ENCODE measurements around the gene HIVEP3.
A peak's percentile ranks its signal among the peaks of the same experiment; 100 is the strongest.

The HIVEP3 gene

GRCh38 chr1:41767534-41768525, 150.9 kb downstream of the HIVEP3 start:
- TF ChIP-seq MYC (IDR thresholded peaks at IDR 0.05; ENCODE audit: low read depth, low read length), result no peak
- TF ChIP-seq, protein P1, sequence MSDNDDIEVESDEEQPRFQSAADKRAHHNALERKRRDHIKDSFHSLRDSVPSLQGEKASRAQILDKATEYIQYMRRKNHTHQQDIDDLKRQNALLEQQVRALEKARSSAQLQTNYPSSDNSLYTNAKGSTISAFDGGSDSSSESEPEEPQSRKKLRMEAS (IDR thresholded peaks at IDR 0.05; ENCODE audit: low read depth, low read length), result no peak
- TF ChIP-seq POLR2A (IDR thresholded peaks at IDR 0.05; ENCODE audit: extremely low read depth, insufficient read length), result no peak
- no peak for TF ChIP-seq CTCF (IDR thresholded peaks at IDR 0.05; ENCODE audit: low read depth, low read length)
- H3K4me3 ChIP-seq (ENCODE audit: low read depth, low read length), result no peak overlapping the region
- no peak for DNase-seq (ENCODE audit: low read depth)

GRCh38 chr1:41766546-41766945, 152.2 kb downstream of the HIVEP3 start:
- TF ChIP-seq POLR2A (IDR thresholded peaks at IDR 0.05; ENCODE audit: extremely low read depth, insufficient read length), result no peak
- TF ChIP-seq MYC (IDR thresholded peaks at IDR 0.05; ENCODE audit: low read depth, low read length), result no peak
- TF ChIP-seq CTCF (IDR thresholded peaks at IDR 0.05; ENCODE audit: low read depth, low read length), result no peak
- TF ChIP-seq, protein P1 (IDR thresholded peaks at IDR 0.05; ENCODE audit: low read depth, low read length), result no peak

GRCh38 chr1:41766041-41766440, 152.7 kb downstream of the HIVEP3 start:
- peak; percentile 45 for DNase-seq (ENCODE audit: low read depth)
- TF ChIP-seq MYC (IDR thresholded peaks at IDR 0.05; ENCODE audit: low read depth, low read length) (no peak), CTCF (IDR thresholded peaks at IDR 0.05; ENCODE audit: low read depth, low read length) (no peak), POLR2A (IDR thresholded peaks at IDR 0.05; ENCODE audit: extremely low read depth, insufficient read length) (no peak)
- TF ChIP-seq, protein P1 (IDR thresholded peaks at IDR 0.05; ENCODE audit: low read depth, low read length), result no peak
- no peak overlapping the region for H3K4me3 ChIP-seq (ENCODE audit: low read depth, low read length)

More at GRCh38 chr1:41766546-41766945, 152.2 kb downstream of the HIVEP3 start:
- no peak overlapping the region for H3K4me3 ChIP-seq (ENCODE audit: low read depth, low read length)
- DNase-seq (ENCODE audit: low read depth), result peak; percentile 33

DNA sequence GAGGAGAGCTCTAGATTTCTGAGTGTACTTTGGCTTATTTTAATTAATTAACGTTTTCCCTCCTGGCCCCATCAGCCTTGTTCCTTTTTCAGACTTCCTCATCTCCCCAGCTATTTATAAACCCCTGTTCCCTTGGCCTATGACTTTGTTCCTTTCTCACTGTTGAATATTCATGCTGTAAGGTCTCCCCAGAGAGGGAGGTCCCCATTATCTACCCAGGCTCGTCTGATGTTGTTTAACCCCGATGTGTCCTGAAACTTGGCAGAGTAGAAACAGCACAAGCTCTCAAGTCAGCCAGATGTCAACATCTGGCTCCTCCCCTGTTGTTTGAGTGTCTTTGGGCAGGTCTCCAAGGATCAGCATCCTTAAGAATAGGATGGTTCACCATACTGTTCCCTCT, 153.6 kb downstream of the HIVEP3 start:
- peak; percentile 78 for DNase-seq (ENCODE audit: low read depth)
- TF ChIP-seq, protein P1 (IDR thresholded peaks at IDR 0.05; ENCODE audit: low read depth, low read length), result no peak
- TF ChIP-seq POLR2A (IDR thresholded peaks at IDR 0.05; ENCODE audit: extremely low read depth, insufficient read length) (no peak), MYC (IDR thresholded peaks at IDR 0.05; ENCODE audit: low read depth, low read length) (no peak), CTCF (IDR thresholded peaks at IDR 0.05; ENCODE audit: low read depth, low read length) (no peak)
- H3K4me3 ChIP-seq (ENCODE audit: low read depth, low read length), result no peak overlapping the region

- DNase-seq (ENCODE audit: low read depth), result no peak
- no peak overlapping the region for H3K4me3 ChIP-seq (ENCODE audit: low read depth, low read length)
- TF ChIP-seq CTCF (IDR thresholded peaks at IDR 0.05; ENCODE audit: low read depth, low read length) (no peak), POLR2A (IDR thresholded peaks at IDR 0.05; ENCODE audit: extremely low read depth, insufficient read length) (no peak), MYC (IDR thresholded peaks at IDR 0.05; ENCODE audit: low read depth, low read length) (no peak)
- TF ChIP-seq, protein P1 (IDR thresholded peaks at IDR 0.05; ENCODE audit: low read depth, low read length), result no peak
Measured at GRCh38 chr1:41764656-41765055, 154.1 kb downstream of the HIVEP3 start.
